ENCODE data around the gene UTF1. TPM values are rescaled to one million over a fixed set of nuclear protein-coding genes. Genes with fewer than 3 reads are reported as not detected.

The UTF1 gene
- total RNA-seq, 4 donors from 2014 or later: not detected

- Histone ChIP-seq H3K27ac (no peak overlapping the region), H3K27me3 (no peaks in the 10 kb centered on the region), H3K36me3 (no peaks in the 10 kb centered on the region), H3K4me3 (no peak overlapping the region), H3K9me3 (no peaks in the 10 kb centered on the region), H3K4me1 (peaks cover 0 to 8% of the 10 kb centered on the region in 2 donors)
- TF ChIP-seq CTCF (IDR thresholded peaks at IDR 0.05) (no peak), POLR2A (IDR thresholded peaks at IDR 0.05) (no peak)
- intact Hi-C loops (cut with DNase I; ENCODE audit: low total_unique reads): no loop called here
- DNase-seq: no peak
Observed at GRCh38 chr10:133266056-133266795, 36.2 kb downstream of the UTF1 start.

GRCh38 chr10:133267293-133267692, 37.3 kb downstream of the UTF1 start:
- H3K9me3 ChIP-seq: no peaks in the 10 kb centered on the region
- H3K27ac ChIP-seq: no peak overlapping the region
- no peaks in the 10 kb centered on the region for H3K27me3 ChIP-seq
- peaks cover 0 to 6% of the 10 kb centered on the region in 2 donors for H3K4me1 ChIP-seq
- no peak for DNase-seq
- H3K36me3 ChIP-seq: no peaks in the 10 kb centered on the region
- H3K4me3 ChIP-seq: no peak overlapping the region
- no peak for TF ChIP-seq CTCF (IDR thresholded peaks at IDR 0.05)
- no peak for TF ChIP-seq POLR2A (IDR thresholded peaks at IDR 0.05)
- intact Hi-C loops (cut with DNase I; ENCODE audit: low total_unique reads): no loop called here

DNA sequence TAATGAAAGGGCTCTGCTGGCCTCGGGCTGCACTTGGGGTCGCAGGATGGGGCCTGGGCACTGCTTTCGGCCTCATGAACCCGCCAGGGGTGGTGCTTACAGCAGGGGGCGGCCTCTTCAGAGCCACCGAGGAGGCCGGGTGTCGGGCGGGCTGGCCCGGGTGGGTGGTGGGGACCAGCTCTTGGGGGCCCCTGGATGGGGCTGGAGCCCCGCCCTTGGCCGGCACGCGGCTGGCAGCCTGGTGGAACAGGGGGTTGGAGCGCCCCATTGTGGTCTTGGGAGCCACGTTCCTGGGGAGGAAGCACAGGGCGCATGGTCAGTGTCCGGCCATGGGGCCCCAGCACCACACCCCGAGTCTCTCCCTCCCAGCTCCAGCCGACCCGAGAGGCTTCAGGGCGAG, 37.8 kb downstream of the UTF1 start:
- Histone ChIP-seq H3K4me3 (no peak overlapping the region), H3K4me1 (peaks cover 0 to under 1% of the 10 kb centered on the region in 2 donors), H3K27me3 (no peaks in the 10 kb centered on the region), H3K36me3 (no peaks in the 10 kb centered on the region), H3K27ac (no peak overlapping the region), H3K9me3 (no peaks in the 10 kb centered on the region)
- intact Hi-C loops (cut with DNase I; ENCODE audit: low total_unique reads): no loop called here
- TF ChIP-seq CTCF (IDR thresholded peaks at IDR 0.05) (no peak), POLR2A (IDR thresholded peaks at IDR 0.05) (no peak)
- DNase-seq: no peak

DNA sequence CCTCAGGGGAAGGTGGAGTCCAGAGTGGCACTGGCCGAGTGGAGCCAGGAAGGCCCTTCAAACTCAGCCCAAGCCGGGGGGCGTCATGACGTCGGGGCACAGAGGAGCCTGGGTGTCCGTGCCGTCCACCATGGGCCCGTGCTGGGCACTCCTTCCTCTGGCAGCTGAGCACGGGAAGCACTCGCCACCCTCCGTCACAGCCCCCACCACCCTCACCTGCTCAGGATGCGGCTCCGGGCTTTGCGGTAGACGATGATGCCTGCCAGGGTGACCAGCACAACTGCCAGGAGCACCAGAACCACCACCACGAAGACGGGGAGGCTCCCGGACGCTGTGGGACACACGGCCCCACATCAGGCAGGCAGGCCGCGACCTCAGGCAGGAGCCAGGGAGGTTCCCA, 38.5 kb downstream of the UTF1 start:
- H3K27me3 ChIP-seq: no peaks in the 10 kb centered on the region
- DNase-seq: no peak
- intact Hi-C loops (cut with DNase I; ENCODE audit: low total_unique reads): no loop called here
- H3K9me3 ChIP-seq: no peaks in the 10 kb centered on the region
- TF ChIP-seq POLR2A (IDR thresholded peaks at IDR 0.05) (no peak), CTCF (IDR thresholded peaks at IDR 0.05) (no peak)
- no peaks in the 10 kb centered on the region for H3K4me1 ChIP-seq
- no peaks in the 10 kb centered on the region for H3K36me3 ChIP-seq
- no peak overlapping the region for H3K4me3 ChIP-seq
- H3K27ac ChIP-seq: no peak overlapping the region

GRCh38 chr10:133269367-133269766, 39.4 kb downstream of the UTF1 start:
- Histone ChIP-seq H3K9me3 (no peaks in the 10 kb centered on the region), H3K27ac (no peak overlapping the region), H3K4me1 (no peaks in the 10 kb centered on the region), H3K27me3 (no peaks in the 10 kb centered on the region), H3K4me3 (no peak overlapping the region), H3K36me3 (no peaks in the 10 kb centered on the region)
- no peak for DNase-seq
- no peak for TF ChIP-seq CTCF (IDR thresholded peaks at IDR 0.05)
- intact Hi-C loops (cut with DNase I; ENCODE audit: low total_unique reads): no loop called here

All from uterus (tissue), 4 donors.